GM21360 (cell line): ENCODE measurements around the gene ANXA11.
A peak's percentile ranks its signal among the peaks of the same experiment; 100 is the strongest.
"Not testable (repeated sequence)": the region's sequence is repeated elsewhere in the genome, so short reads cannot be mapped to it uniquely, and the experiment has no call there.

Experiments
- ATAC-seq: cut with Tn5 transposase; IDR thresholded peaks from one replicate; pipeline ENCODE4 v1.9.1; 2021; ENCODE audit warnings: mild to moderate bottlenecking, moderate library complexity; ENCODE audit not compliant: unreplicated experiment

Gene ANXA11

DNA sequence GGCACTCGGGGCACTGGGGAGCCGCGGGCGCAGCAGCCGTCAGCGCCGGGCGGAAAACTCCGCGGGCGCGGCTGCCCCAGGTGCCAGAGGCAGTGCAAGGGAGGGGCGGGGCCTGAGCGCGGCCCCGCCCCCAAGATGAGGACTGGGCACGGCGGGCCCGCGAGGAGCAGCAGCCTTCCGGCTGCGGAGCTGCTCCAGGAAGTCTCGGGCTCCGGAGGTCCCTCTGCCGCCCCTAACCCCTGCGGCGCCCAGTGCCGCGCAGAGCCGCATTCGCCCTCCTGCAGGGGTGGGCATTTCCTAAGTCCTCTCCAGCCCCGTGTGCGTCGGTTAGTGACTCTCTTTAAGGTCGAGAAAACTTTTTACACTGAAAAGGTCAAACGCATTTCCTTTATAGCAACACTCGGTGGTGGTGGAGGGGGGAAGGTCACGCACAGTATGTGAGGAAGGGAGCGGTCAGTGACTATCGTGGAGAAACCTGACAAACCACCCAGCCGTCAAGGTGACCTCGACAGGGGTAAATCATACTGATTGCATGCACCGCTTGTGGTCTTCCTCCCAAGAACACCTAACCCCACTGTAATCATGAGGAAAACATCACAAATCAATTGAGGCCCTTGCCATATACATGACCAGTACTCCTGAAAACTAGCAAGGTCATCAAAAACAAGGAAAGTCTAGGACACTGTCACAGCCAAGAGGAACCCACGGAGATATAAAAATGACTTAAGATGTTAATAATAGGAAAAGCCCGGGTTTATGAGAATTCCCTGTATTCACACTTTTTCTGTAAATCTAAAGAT is at the start of gene ANXA11:
ANXA11 (minus strand) TSS at position 61 of the 800 bp plus-strand sequence. CDS start 32,676 bp downstream, outside the sequence.
- peak; percentile 76 for ATAC-seq

DNA sequence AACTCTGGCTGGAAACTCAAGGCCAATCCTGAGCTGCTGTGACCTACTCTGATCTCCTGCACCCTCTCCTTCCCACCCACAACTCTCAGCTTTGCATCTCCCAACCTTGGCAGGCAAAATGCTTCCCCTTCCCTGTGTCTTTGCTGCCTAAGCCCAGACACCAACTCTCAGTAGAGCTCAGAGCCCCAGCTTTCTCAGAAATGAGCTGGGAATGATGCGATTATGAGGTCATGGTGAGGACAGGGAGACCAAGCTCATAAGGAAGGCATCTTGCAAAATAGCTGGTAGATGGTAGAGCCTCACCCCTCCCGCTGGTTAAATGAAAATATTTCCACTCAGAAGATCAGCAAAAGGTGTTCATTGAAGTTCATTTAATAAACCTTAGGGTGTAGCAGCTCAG is 49.4 kb upstream of the ANXA11 start:
- not testable (repeated sequence) for ATAC-seq

DNA sequence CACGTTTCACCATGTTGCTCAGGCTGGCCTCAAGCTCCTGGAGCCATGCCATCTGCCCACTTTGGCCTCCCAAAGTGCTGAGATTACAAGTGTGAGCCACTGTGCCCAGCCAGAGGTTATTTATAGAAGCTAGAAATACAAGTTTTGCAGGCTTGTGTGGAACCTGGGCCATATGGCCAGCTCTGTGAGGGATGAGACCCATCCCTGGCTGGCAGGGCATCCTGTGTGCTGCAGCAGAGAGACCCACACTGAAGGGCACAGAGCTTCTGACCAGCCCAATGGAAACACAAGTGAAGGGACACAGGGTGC is 48.6 kb upstream of the ANXA11 start:
- ATAC-seq, result not testable (repeated sequence)

DNA sequence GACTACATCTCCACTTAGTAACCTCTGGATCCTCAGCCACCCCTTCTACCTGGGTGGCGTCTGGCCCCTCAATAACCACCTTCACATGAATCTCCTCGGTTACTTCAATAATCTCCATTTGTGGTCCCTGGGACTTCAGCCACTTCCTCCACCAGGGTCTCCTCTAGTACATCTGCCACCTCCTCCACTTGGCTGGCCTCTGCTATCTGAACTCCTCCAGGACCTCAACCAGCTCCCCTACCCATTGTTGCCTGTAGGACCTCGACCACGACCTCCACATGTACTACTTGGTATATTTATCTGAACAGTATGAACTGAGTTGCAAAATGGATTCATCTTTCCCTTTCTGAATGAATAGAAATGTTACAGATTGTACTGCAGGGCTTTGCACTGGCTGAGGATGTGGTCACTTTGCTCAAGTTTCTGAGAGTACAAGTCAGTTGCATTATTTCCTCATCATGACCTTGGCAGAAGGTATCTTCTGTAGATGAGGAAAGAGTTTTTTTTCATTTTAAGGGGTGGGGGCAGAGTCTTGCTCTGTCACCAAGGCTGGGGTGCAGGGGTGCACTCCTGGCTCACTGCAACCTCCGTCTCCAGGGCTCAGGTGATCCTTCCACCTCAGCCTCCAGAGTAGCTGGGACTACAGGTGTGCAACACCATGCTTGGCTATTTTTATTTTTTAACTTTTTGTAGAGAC is 48.1 kb upstream of the ANXA11 start:
- peak; percentile 59 for ATAC-seq

DNA sequence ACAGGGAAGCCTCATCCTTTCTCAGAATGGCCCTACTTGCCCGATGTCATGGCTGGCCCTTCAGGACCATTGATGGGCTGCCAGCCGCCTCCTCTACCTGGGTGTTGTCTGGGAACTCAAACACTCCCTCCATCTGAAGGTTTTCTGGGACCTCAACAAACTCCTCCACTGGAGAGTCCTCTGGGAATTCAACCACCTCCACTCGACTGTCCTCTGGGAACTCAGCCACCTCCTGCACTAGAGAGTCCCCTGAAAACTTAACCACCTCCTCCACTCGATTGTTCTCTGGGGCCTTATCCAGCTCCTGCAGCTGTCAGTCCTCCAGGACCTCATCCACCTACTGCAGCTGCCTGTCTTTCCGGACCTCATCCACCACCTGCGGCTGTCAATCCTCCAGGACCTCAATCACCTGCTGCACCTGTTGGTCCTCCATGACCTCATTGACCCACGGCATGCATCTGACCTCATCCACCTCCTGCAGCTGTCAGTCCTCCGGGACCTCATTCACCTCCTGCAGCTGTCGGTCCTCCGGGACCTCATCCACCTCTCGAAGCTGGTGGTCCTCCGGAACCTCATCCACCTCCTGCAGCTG is 47.1 kb upstream of the ANXA11 start:
- ATAC-seq, result no peak

DNA sequence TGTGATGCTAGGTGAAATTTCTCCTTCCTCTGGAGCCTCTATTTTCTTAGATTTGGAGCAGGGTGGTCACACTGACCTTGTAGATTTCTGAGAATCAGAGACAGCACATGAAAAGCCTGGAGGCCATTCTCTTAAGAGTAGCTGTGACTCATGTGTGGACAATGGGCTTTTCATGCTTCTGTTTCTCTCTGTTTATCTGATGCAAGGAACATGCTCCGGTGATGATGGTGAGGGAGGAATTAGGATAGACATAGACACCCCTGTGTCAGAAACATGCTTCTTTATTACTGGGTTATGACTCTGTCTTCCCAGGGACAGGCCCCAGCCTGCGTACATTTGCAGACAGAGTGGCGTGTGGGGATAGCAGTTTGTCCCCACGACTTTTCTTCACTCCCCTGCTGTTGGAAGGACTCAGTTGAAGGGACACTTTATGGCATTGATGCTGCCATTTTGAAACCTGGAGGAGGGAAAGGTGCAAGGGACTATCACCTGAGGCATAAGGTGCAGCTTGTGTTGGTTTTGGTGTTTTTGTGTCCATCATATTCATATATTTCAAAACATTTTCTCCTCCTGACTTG is 46.5 kb upstream of the ANXA11 start:
- ATAC-seq, result not testable (repeated sequence)

DNA sequence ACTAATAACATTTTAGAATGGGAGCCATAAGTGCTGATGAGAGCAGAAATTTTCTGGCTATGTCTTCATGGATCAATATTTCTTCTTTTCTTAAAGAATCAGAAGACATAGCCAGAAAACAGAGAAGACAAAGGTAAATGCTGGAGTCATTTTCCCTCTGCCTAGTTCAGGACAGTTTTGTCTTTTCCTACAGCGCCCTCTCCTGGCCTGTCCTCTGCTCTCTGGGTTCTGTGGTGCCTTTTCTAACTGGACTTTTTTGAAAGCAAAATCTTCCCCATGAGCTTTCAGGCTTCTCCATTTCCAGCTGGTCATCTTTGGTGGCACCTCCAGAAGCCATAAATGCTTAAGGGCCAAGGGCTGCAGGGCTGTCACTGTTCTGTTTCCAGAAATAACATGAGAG is 45.1 kb upstream of the ANXA11 start:
- ATAC-seq, result peak; percentile 53

DNA sequence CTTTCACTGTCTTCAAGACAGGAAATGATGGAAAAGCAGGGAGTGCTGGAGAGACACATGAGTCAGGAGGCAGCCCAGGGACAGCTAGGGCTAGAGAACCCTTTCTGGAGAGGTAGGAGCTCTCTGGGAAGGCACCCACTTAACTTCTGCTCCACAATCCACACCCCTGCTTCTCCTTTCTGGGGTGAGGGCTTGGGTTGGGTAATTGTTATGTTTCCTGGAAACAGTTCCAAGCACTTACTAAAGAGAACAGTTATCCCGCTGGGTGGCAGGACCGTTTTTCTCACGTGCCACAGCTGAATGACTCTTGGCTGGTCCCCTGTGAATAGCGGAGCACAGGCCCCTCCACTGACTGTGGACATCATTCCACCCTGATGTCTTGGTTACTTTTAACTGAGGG is 44.6 kb upstream of the ANXA11 start:
- ATAC-seq, result not testable (repeated sequence)

DNA sequence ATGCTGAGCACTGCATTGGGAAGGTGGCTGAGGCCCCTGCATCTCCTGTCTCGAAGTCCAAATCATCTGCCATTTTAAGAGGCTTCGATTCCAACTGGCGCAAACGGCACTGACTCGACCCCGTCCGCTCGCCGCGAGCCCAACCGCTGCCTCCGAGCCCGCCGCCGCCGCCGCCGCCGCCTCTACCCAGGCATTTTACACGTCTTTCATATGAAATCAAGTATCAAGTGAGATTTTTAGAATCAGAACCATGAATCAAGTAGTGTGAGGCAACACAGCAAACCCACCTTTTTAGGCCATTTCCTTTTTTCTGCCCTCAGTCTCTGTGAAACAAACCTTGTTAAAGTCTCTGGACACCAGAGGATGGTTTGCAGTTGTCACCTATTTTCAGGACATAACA is 42.3 kb upstream of the ANXA11 start:
- not testable (repeated sequence) for ATAC-seq

DNA sequence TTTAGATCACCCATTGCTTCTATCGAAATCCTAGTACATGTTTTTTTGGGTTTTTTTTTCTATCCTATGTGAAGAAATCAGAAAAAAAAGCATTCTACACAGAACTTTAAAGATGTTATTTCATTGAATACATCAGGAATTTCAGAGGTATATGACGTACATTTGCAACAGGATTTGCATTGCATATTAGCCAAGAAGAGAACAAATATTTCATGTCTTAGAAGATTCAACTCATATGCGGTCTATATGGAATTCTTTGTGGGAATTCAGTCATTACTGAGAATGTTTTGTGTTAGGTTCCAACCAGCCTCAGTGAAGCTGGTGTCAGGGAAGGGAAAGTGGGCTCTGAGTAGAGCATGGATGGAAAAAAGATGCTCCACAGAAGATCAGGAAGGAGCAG is 39.0 kb upstream of the ANXA11 start:
- ATAC-seq, result not testable (repeated sequence)

DNA sequence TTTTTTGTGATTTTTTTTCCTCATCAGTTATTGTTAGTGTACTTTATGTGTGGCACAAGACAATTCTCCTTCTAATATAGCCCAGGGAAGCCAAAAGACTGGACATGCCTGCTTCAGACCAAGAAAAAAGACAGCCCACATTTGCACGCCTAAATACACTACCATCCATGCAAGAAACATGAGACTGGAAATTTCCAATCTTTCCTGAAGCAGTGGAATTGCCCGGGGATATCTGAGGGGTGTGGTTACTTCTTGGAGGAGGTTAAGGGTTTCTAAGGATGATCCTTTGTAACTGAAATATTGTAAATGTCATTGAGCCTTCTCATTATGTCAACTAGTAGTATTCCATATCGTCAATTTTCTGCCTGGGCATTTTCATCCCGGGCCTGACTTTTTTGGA is 37.0 kb upstream of the ANXA11 start:
- ATAC-seq, result not testable (repeated sequence)

DNA sequence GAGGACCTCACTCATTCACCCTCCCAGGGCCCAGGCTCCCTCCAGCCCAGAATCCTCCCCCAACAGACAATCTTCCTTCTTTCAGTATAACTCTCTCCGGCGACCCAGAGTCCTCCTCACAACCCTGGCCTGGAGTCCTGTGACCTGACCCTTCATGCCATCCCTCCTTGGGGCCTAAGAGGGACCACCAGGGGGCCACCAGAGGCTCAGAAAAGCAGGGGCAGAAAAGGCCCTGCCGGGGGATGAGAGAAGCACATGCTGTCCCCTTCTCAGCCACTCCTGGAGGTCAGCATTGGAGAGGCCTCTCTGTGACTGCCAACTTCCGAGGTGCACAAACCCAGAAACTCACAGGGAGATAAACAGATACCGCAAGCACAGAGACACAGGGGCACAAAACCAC is 31.1 kb upstream of the ANXA11 start:
- not testable (repeated sequence) for ATAC-seq

DNA sequence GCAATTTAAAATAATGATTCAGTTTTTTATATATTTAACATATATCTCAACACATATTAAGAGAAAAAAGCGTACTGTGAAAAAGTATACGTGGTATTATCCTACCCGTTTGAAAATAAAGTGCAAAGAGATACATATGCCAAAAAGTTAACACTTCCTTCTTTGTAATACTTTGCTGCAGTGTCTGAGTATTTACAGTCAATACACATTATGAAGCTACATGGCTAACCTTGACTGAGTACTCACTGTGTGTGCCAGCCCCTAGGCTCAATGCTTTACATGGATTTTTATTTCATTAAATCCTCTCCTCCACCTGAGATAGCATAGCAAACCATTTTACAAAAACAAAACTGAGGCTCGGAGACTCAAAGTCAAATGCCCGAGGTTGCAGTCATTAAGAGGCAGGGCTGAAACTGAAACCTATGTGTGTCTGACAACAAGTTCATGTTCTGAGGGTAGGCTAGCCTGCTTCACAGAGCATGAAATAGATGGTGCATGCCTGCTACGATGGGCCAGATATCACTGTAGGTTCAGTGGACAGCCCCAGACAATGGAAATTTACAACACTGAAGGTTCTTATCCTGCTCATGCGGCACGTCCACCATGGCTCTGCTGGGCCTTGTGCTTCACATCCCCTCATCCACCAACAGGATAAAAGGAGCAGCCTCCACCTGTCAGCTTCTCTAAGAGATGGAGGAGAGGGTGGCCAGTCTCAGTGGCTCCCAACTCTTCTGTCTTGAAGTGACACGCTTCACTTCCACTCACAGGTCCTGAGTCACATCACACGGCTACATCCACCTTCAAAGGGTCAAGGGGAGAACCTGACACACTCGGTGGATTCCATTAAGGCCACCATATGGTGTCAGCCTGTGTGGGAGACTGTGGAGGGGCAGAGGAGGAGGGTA is 29.2 kb upstream of the ANXA11 start:
- ATAC-seq, result peak; percentile 100

DNA sequence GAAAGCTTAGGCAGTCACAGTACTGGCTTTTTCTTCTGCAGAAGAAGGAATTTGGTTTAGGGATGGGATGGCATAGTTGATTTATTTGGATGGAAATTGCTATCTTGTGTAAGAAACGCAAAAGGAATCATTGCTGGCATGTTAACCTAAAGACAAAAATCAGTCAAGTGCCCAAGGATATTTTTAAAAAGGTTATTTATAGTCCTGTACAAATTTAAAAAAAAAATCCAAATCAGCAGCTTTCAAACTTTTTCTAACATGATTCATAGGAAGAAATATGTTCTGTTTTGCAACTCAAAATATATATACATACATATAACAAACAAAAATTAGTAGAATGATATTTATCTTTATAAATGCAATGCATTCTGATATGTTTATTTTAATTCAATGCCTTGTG is 28.5 kb upstream of the ANXA11 start:
- ATAC-seq, result not testable (repeated sequence)

DNA sequence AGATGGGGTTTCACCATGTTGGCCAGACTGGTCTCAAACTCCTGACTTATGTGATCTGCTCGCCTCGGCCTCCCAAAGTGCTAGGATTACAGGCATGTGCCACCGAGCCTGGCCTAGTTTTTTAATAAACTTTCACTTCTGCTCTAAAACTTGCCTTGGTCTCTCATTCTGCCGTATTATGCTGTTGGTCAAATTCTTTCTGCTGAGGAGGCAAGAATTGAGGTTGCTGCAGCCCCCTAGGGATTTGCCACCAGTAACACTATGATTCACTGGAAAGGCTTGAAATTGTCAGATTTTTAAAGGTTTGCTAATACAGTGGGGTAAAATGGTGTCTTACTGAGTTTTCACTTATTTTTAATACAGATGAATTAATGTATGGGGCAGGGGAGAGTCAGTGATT is 21.4 kb upstream of the ANXA11 start:
- not testable (repeated sequence) for ATAC-seq

DNA sequence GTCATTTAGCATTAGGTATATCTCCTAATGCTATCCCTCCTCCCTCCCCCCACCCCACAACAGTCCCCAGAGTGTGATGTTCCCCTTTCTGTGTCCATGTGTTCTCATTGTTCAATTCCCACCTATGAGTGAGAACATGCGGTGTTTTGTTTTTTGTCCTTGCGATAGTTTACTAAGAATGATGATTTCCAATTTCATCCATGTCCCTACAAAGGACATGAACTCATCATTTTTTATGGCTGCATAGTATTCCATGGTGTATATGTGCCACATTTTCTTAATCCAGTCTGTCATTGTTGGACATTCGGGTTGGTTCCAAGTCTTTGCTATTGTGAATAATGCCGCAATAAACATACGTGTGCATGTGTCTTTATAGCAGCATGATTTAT is 17.7 kb upstream of the ANXA11 start:
- ATAC-seq, result not testable (repeated sequence)

DNA sequence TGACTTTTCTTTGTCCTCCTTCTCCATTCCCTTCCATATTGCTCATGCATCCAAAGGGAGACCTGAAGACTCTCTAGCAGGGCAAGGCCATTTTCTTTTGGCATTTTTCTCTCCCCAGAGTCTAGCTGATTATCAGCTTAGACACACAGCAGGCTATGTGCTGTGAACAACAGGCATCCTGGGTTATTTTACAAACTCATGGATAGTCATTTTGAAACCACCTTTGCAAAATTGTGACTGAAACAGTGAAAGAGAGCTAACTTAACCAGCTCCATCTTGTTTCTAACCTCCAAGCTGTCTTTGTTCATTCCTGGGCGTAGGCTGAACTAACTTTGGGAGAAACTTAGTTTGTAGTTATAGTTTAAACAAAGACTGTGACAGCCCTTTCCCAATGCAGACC is 13.5 kb upstream of the ANXA11 start:
- ATAC-seq, result peak; percentile 90

DNA sequence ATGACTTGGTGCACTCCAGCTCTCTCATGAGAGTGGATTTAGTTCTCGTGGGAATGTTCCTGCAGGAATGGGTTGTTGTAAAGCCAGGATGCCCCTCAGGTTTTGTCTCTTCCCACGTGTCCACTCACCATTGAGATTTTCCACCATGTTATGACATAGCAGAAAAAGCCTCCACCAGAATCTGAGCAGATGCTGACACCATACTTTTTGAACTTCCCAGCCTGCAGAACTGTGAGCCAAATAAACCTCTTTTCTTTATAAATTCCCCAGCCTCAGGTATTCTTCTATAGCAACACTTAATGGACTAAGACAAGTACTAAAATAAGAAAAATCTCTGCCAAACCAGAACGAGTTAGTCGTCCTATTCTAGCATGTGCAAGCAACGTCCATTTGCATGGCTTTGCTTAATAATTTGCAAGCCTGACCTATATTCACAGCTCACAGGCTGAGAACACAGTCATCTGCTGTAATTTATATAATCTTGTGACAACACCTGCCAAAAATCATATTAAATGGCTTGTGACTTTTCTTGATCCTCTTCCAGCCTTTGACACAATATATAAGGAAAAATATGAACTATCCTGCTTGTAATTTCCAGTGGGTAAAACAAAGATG is 9.1 kb upstream of the ANXA11 start:
- not testable (repeated sequence) for ATAC-seq

DNA sequence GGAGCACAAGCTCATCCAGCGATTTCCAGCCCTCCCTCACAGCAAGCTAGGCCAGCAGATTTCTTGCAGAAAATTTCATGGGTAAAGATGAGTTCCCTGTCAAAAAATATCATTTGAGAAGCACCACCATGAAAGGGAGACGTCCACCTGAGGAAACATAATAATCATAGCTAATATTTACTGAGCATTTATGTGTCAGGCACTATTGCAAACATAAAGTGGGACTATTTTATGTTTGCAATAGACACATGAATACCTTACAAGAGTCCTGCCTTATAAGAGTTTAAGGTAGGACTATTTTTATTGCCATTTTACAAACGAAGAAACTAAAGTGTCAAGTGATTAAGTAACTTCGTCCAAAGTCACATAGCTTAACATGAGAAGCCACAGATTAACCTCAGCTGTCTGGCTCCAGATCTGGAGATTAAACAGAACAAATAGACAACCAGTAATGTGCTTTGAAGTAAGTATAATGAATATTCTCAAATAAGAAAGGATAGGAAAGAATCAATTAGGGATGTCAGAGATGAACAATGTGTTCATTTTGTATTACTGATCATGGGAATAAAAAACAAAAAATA is 7.3 kb upstream of the ANXA11 start:
- ATAC-seq, result not testable (repeated sequence)

DNA sequence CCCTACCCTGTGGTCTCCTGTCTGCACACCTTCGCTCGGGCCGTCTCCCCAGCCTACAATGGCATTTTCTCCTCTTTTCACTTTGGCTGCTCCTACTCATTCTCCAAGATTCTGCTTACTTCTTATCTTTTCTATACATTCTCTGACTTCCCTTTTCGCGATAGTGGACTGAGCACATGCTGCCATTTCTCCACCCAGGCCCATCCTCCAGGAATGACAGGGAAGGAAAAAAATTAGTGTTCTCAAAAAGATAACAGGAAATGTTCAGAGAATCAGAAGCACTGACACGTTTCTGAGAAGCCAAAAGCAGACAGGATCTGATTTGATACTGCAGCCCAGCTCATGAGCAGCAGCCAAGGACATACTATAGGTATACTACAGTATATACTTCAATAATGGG is 6.4 kb upstream of the ANXA11 start:
- ATAC-seq, result no peak
